Fibroblast of upper back skin (primary cell): ENCODE measurements around the gene CCNL2.
"Not testable (repeated sequence)": the region's sequence is repeated elsewhere in the genome, so short reads cannot be mapped to it uniquely, and the experiment has no call there.

ENCODE experiments used
- DNase-seq: peaks from one replicate; pipeline ENCODE4 v3.0.0-alpha.2; 2013

Gene CCNL2

GRCh38 chr1:1399187-1399871 is at the start of gene CCNL2:
TSS of gene CCNL2 (minus strand) at chr1:1399335. CDS start at chr1:1399306, 29 bp downstream.
- peak; percentile 98 for DNase-seq

- not testable (repeated sequence) for DNase-seq
Observed at GRCh38 chr1:1446631-1447030, 47.5 kb upstream of the CCNL2 start.

GRCh38 chr1:1442069-1442770 is 43.1 kb upstream of the CCNL2 start:
- DNase-seq, result no peak

- peak; percentile 31 for DNase-seq
Observed at GRCh38 chr1:1441002-1441888, 42.1 kb upstream of the CCNL2 start.

- DNase-seq, result no peak
Observed at GRCh38 chr1:1440262-1441001, 41.3 kb upstream of the CCNL2 start.

GRCh38 chr1:1439546-1440261 is 40.6 kb upstream of the CCNL2 start:
- no peak for DNase-seq

- no peak for DNase-seq
Observed at GRCh38 chr1:1438531-1439381, 39.6 kb upstream of the CCNL2 start.

- DNase-seq, result no peak
Observed at GRCh38 chr1:1437904-1438376, 38.8 kb upstream of the CCNL2 start.

GRCh38 chr1:1437033-1437903 is 38.1 kb upstream of the CCNL2 start:
- DNase-seq, result no peak

- no peak for DNase-seq
Observed at GRCh38 chr1:1436630-1437032, 37.5 kb upstream of the CCNL2 start.

GRCh38 chr1:1435911-1436629 is 36.9 kb upstream of the CCNL2 start:
- no peak for DNase-seq

GRCh38 chr1:1435106-1435903 is 36.2 kb upstream of the CCNL2 start, which contains the start of gene VWA1:
TSS of gene VWA1 (plus strand) at chr1:1435690. CDS start at chr1:1435749, 59 bp downstream.
- DNase-seq, result peak; percentile 71

- no peak for DNase-seq
Observed at GRCh38 chr1:1434824-1435105, 35.6 kb upstream of the CCNL2 start.

- DNase-seq, result peak; percentile 62
Observed at GRCh38 chr1:1434131-1434823, 35.1 kb upstream of the CCNL2 start.

GRCh38 chr1:1433804-1434130 is 34.6 kb upstream of the CCNL2 start:
- DNase-seq, result peak; percentile 68

- DNase-seq, result no peak
Observed at GRCh38 chr1:1432951-1433803, 34.0 kb upstream of the CCNL2 start.
